ENCODE results near the gene P2RY11.

Gene P2RY11

DNA sequence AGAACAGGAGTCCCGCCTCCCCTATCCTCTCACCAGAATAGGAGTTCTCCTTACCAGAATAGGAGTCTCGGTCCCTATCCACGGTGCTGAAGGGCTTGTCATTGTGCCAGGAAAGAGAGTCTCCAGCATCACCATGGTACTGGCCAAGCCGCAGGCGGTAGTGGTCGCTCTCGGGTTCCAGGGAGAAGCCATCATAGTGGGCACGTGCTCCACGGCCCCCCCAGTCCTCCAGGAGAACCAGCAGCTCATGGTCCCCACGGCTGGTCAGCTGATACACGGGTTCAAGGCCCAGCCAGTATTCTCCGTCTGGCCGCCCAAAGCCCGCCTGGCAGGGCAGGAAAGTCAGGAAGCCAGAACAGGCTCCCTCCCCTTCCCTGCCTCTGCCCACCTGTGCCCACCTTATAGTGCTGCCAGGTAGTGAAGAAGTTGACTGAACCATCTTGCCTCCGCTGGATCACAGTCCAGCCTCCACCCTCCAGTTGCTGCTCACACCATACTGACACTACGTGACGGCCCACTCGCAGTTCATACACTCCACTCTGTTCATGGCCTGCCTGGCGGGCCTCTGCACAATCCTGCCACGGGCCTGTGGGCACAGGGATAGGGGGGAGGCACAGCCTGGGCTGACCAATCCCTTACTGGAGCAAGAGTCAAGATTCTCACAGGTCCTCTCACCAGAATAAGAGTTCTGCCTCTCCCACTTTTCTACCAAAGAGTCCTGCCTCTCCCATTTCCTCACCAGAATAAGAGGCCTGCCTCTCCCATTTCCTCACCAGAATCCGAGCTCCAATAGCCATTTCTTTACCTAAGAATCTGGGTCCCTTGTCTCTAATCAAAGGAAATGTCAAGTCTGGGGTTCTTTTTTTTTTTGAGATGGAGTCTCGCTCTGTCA is 18.0 kb upstream of the P2RY11 start:
- no peak for DNase-seq

DNA sequence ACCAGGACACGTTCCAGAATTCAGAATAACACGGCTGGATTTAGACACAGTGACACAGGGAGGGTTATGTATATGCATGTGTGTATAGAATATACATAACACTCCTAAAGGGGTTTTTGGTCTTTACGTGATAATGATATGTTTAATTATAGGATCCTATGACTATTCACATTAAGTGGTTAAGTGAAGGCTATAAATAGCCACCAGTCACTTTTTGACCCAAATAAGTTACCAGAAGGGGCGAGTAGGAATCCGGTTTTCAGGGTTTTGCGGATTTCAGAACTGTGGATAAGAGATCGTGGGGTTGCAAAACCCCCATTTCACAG is 15.9 kb upstream of the P2RY11 start:
- no peak for DNase-seq

DNA sequence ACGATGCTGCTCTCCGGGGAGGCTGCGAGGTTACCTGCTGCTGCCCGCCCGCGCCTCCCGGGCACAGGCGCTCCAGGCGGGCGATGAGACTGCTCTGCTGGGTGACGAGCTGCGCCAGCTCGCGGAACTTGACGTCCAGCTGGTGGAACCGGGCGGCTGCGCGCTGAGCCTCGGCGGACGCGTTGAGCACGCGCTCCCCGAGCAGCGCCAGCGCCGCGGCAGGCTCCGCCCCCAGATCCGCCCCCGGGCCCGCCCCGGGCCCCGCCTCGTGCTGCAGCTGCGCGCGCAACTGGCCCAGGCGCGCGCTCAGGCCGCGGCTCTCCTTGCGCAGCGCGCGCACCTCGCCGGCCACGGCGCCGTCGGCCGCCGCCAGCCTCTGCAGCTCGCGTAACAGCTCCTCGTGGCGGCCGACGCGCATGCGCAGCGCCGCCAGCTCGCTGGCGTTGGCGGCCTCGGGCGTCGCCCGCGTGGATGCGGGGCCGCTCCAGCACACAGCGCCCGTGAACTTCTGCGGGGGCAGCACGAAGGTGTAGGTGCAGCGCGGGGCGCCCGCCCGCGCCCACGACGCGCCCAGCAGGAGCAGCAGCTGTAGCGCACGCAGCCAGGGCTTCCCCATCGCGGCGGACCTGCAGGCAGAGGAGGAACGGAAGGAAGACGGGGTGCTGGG is 15.4 kb upstream of the P2RY11 start:
- peak; percentile 83 for DNase-seq

DNA sequence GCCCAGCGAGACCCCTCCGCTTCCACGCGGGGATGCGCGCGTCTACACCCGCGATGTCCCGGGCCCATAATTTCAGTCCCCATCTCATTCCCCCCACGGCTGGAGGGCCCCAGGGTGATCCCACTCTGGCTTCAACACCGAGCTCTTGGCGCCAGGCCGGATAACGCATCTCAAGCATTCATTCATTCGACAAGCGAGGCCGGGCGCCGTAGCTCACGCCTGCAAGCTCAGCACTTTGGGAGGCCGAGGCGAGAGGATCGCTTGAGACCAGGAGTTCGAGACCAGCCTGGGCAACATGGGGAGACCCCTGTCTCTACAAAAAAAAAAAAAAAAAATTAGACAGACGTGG is 14.9 kb upstream of the P2RY11 start:
- no peak for DNase-seq

DNA sequence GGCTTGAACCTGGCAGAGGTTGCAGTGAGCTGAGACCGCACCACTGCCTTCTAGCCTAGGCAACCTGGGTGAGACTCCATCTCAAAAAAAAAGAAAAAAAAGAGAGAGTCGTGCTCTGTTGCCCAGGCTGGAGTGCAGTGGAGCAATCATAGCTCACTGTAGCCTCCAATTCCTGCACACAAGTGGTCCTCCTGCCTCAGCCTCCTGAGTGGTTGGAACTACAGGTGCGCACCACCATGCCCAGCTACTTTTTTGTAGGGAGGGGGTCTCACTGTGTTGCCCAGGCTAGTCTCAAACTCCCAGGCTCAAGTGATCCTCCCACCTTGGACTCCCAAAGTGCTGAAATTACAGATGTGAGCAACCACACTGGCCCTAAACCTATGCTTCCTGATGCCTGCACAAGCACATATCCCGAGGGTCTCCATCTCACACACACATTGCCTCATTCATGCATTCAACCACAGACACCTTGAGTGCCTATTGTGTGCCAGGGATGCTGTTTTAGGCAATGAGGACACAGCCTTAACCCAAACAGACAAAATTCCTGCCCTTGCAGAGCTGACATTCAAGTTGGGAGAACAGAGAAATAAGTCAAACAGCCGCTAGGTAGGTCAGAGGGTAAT is 11.2 kb upstream of the P2RY11 start:
- no peak for DNase-seq

DNA sequence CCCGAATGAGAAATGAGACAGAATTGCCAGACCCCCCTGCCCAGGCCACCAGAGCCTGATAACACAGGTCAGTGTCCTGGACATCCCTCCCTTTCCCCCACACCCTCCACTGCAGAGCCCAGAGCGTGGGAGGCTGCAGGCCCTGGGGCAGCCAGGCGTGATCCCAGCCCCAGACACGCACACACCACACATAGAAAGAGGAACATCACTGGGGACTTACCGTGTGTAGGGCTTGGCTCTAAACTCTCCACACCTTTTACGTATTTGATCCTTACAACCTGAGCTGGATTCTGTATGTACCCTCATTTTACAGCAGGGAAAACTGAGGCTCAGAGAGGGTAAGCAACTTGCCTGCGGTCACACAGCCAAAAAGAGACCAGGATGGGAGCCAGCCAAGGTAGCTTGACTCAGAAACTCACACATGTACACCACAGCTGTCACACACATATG is 8.7 kb upstream of the P2RY11 start:
- no peak for DNase-seq

DNA sequence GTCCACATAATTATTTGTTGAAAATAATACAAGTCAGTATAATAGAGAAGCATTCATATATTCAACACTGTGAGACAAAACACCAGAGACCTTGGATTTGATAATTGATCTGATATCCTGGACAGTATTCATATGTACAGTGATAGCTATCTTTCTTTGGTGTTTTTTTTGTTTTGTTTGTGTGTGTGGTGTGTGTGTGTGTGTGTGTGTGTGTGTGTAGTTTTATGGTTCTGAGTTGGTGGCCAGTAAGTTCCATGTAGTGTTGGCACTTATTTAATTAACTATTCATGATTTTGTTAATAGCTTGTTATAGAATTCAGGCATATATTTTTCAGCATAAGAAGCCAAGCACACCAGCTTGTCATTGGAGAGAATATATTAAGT is 7.4 kb upstream of the P2RY11 start:
- no peak for DNase-seq

DNA sequence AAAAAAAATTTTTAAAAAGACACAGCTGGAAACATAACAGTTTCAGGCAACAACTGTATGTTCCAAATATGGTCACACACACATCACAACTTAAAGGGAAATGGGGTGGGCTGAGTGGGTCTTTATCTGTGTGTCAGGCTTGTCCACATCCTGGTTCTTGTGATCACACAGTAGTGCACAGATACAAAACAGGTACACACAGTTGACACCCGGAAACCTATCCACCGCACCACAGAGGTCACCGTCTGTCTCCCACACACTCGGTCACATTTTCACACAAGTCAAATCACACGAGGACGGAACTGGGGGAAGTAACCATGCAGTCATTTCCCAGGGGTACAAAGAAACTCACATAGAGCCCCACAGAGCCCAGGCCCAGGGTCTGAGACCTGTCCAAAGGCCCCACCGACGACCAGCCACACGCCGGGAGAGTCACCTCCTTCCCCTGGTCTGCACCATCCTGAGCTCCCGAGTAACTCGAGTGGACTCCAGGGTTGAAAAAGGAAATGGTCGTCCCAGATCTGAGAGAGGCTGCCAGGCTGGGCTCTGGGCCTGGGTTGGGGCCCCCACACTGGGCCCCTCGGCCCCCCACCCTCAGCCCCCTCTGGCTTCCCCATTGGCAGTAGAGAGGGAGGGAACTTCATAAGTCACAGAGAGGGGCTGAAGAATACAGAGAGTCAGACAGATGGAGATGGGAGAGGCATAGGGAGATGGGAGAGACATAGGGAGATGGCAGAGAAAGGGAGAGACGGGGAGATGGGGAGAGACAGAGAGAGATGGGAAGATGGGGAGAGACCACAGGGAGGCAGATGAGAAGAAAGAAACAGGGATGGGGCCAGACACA is 6.6 kb upstream of the P2RY11 start:
- DNase-seq = no peak

DNA sequence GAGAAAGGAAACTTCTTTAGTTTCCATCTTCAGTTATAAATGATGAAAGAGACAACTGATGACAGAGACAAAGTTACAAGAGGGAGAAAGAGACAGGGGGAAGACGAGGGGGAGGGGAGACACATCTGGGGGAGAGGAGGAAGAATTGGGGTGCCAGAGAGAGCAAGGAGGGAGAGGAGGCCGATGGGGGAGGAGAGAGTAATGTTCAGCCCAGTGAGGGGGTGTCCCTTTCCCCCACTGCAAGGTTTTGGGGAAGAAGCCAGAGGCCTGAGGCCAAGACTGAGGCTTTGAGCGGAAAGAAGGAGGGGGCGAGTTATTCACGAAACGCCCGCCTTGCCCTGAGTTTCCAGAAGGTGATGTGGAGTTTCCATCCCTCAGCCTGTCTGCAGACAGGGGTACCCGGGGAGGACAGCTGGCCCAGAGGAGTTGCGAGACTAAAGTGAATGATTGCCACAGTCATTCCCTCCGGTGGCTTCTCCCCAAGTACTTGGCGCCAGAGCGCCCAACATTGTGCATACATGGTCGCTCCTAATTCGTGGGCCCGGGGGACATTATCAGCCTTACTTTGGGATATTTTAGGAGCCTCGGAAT is 5.9 kb upstream of the P2RY11 start:
- DNase-seq = no peak

DNA sequence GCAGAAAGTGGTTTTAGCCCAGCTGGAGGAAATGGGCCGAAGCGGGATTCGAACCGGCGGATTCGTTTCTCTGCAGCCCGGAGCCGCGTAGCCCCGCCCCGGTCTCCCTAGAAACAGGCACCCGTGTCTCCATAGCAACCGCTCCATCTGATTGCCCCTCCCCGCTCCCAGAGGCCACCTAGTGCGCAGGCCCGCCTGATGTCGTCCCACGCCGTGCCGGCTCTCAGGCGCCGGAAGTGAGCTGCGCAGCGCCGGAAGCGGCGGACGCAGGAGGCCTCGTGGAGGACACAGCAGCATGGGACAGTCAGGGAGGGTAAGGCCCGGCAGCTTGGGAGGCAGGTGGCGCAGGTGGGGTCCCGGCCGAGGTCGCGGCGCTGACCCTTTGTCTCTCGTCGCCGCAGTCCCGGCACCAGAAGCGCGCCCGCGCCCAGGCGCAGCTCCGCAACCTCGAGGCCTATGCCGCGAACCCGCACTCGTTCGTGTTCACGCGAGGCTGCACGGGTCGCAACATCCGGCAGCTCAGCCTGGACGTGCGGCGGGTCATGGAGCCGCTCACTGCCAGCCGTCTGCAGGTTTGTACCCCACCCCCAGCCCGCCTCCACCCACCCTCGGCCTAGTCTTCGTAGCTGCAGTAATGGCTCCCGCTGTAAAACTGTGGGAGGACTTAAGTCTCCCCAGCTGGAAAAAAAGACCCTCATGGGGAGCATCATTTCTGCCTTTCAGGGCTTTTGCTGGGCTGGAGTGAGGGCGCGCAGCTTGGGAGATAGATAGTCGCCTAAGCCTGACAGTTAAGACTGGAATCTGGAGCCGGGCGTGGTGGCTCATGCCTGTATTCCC is 5.2 kb upstream of the P2RY11 start, which contains the start of gene PPAN:
PPAN (plus strand) TSS at position 263 of the 837 bp plus-strand sequence; CDS start at position 296, 33 bp downstream.
- peak; percentile 90 for DNase-seq

DNA sequence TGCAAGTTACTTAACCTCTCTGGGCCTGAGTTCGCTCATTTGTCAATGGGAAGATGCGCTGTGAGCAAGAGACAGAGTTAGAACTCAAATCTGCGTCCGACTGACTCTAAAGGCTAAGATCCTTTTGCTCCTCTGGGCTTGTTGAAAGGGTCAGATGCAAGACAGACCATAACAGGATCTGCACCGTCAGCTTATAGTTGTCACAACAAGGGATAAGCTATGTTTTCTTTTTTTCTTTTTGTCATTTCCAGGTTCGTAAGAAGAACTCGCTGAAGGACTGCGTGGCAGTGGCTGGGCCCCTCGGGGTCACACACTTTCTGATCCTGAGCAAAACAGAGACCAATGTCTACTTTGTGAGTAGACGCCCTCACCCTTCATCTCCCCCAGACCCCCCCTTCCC is 4.2 kb upstream of the P2RY11 start:
- DNase-seq = no peak

DNA sequence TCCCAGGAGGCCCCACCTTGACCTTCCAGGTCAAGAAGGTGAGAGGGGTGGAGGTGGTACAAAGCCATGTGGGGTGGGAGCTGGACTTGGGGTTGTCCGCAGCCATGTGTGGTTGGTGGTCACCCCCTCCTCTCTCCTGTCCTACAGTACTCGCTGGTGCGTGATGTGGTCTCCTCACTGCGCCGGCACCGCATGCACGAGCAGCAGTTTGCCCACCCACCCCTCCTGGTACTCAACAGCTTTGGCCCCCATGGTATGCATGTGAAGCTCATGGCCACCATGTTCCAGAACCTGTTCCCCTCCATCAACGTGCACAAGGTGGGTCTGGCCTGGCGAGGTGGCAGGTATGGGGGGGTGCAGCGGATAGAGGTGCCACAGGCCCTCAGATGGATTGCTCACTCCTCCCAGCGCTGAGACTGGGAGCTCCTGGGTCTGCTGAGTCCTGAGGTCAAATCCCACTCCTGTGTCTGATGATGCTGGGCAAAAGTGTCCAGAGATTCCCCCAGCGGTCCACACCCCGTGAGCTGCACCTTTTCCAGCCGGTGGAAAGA is 3.6 kb upstream of the P2RY11 start:
- no peak for DNase-seq

DNA sequence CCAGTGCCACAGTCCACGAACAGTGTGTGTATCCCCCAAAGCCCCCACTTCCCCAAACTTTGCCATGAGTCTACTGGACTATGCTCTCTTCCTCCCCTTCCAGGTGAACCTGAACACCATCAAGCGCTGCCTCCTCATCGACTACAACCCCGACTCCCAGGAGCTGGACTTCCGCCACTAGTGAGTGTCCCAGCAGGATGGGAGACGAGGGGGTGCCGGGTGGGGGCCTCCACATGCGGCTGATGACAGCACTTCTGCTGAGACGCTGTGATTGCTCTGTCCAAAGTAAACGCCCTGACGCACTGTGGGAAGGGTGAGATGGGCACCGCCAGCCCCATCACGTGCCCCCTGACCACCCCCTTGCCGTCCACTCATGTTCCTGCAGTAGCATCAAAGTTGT is 2.0 kb upstream of the P2RY11 start:
- DNase-seq = no peak

DNA sequence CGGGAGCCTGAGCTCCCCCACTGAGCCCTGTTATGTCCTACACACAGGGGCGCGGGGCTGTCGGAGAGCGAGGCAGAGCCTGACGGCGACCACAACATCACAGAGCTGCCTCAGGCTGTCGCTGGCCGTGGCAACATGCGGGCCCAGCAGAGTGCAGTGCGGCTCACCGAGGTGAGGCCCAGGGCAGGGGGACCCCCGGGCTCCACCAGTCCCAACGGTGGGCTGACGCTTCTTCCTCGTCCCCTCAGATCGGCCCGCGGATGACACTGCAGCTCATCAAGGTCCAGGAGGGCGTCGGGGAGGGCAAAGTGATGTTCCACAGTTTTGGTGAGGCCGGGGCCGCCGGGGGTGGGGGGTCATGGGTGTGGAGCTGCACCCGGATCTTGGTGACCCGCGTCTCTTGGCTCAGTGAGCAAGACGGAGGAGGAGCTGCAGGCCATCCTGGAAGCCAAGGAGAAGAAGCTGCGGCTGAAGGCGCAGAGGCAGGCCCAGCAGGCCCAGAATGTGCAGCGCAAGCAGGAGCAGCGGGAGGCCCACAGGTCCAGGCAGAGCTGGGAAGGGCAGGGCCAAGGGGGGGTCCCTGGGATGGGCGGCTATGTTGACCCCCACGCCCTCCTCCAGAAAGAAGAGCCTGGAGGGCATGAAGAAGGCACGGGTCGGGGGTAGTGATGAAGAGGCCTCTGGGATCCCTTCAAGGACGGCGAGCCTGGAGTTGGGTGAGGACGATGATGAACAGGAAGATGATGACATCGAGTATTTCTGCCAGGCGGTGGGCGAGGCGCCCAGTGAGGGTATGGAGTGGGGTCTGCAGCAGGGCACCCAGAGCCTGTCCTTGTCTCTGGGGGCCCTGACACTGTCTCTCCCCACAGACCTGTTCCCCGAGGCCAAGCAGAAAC is 1.2 kb upstream of the P2RY11 start:
- no peak for DNase-seq

DNA sequence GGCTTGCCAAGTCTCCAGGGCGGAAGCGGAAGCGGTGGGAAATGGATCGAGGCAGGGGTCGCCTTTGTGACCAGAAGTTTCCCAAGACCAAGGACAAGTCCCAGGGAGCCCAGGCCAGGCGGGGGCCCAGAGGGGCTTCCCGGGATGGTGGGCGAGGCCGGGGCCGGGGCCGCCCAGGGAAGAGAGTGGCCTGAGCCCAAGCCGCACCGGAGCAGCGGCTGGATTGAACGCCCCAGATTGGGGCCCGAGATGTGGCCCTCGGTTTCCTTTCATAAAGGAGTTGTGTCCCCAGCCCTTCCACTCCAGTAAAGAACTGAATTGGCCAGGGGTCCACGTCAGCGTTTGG is 548 bp upstream of the P2RY11 start:
- no peak for DNase-seq

DNA sequence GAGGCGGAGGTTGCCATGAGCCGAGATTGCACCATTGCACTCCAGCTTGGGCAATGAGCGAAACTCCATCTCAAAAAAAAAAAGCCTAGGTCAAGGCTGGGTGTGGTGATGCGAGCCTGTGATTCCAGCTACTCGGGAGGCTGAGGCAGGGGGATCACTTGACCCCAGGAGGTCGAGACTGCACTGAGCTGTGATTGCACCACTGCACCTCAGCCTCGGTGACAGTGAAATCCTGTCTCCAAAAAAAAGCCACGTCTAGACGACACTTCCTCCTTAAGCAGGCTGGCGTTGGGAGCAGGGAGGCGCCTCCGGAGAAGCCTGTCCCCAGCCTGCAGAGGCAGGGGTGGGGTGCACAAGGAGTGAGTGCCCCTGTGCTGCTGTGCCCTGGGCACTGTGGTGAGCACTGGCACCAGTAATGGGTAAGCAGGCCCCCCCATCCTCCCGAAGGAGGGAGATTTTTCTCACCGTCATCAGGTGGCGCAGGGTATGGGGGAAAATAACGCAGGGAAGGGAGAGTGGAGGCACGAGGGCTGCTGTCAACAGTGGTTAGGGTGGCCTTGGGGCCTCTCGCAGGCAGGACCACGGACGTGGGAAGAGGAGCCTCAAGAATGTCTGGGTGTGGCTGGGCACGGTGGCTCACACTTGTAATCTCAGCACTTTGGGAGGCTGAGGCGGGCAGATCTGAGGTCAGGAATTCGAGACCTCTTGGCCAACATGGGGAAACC is 706 bp downstream of the P2RY11 start:
- no peak for DNase-seq

DNA sequence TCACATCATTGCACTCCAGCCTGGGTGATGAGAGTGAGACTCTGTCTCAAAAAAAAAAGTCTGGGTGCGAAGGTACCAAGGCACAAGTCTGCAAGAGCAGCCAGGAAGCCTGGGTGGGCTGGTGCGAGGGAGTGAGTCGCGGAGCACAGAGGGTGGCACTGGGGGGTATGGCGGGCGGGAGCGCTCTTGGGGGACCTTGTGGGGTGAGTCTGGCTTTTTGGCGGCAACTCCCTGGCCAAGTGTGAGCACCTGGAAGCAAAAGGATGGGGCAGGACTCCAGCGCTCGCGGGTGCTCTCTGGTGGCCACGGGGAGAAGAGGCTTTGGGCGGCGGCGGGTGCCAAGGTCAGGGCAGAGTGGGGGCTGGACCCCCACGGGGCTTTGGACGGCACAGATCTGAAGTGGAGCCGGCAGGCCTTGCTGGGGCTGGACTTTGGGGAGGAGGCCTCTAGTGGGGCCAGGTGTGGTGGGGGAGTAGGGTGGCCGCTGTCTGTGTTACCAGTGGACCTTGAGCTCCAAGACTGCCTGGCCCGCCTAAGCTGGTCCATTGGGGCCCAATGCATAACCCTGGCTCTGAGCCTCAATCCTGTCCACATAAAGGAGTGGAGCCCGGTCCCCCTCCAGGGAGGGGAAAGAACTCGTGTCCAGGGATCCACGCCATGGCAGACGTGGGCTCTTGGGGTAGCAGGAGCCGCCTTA is 1.6 kb downstream of the P2RY11 start:
- DNase-seq = peak; percentile 9

DNA sequence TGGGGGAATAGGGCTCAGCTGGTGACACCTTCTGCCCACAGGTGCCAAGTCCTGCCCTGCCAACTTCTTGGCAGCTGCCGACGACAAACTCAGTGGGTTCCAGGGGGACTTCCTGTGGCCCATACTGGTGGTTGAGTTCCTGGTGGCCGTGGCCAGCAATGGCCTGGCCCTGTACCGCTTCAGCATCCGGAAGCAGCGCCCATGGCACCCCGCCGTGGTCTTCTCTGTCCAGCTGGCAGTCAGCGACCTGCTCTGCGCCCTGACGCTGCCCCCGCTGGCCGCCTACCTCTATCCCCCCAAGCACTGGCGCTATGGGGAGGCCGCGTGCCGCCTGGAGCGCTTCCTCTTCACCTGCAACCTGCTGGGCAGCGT is 2.1 kb downstream of the P2RY11 start:
- DNase-seq = no peak

DNA sequence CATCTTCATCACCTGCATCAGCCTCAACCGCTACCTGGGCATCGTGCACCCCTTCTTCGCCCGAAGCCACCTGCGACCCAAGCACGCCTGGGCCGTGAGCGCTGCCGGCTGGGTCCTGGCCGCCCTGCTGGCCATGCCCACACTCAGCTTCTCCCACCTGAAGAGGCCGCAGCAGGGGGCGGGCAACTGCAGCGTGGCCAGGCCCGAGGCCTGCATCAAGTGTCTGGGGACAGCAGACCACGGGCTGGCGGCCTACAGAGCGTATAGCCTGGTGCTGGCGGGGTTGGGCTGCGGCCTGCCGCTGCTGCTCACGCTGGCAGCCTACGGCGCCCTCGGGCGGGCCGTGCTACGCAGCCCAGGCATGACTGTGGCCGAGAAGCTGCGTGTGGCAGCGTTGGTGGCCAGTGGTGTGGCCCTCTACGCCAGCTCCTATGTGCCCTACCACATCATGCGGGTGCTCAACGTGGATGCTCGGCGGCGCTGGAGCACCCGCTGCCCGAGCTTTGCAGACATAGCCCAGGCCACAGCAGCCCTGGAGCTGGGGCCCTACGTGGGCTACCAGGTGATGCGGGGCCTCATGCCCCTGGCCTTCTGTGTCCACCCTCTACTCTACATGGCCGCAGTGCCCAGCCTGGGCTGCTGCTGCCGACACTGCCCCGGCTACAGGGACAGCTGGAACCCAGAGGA is 2.6 kb downstream of the P2RY11 start:
- no peak for DNase-seq
